Inferior parietal cortex (tissue), 1 donor: Measurements from ENCODE around the gene PSG2.
"Not testable (repeated sequence)": the region's sequence is repeated elsewhere in the genome, so short reads cannot be mapped to it uniquely, and the experiment has no call there.

Experiments used
- DNase-seq: peaks from one replicate; pipeline ENCODE4 v3.0.0-alpha.2; 2016; ENCODE audit errors: extremely low spot score

The PSG2 gene

DNA sequence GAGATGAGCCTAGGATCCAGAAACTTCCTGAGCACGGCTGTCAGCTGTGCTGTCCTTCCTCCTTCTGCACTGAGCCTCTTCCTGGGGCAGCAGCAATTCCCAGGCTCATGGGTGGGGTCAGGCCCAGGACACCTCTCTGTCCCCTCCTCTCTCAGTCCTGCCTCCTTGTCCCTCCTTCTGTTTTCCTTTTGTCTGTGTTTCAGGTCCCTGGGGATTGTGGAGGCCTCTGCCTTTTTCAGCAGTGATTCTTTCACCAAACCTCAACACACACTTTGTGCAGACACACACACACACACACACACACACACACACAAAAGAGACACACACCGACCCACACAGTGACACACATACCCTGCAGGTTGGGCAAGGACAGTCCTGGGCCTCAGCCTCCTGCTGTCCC, at the start of gene PSG2:
PSG2 (minus strand) TSS at position 101 of the 400 bp plus-strand sequence. CDS start 132 bp downstream, outside the sequence.
- not testable (repeated sequence) for DNase-seq

- DNase-seq, result not testable (repeated sequence)
Observed at GRCh38 chr19:43131281-43131842, 48.9 kb upstream of the PSG2 start.

GRCh38 chr19:43129197-43129596, 46.7 kb upstream of the PSG2 start:
- DNase-seq, result not testable (repeated sequence)

DNA sequence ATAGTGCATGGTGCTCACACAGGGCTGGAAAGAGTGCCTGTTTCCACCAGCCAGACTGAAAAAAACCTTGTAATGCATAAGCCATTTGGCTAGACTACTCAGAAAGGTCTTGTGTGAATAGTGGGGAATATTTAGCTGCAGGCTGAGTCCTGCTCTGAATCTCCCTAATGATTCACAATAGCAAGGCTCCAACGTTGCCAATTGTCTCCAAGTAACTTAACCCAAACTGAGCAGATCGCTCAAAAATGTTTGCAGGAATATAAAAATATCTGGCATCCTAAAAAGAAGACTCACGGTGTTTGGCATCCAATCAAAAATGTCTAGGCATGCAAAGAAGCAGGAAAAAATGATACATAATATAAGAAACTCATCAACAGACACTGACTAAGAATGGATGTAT, 44.8 kb upstream of the PSG2 start:
- peak; percentile 18 for DNase-seq

GRCh38 chr19:43126720-43127119, 44.2 kb upstream of the PSG2 start:
- DNase-seq, result no peak

DNA sequence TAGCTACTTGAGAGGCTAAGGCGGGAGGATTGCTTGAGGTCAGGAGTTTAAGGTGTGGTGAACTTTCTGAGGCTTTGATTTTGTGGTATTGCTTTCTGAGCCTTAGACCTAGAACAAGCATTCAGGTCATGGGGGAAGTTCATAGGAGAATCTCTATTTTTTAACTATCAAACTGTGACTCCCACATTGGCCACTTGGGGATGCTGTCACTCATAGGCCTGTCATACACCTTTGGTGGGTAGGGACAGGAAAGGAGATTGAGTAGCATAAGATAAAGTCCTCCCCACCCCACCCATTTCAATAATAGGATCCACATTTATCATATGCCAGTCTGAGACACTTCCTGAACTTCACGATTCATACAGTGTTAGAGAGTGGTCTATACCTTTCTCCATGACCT, 41.9 kb upstream of the PSG2 start:
- no peak for DNase-seq

DNA sequence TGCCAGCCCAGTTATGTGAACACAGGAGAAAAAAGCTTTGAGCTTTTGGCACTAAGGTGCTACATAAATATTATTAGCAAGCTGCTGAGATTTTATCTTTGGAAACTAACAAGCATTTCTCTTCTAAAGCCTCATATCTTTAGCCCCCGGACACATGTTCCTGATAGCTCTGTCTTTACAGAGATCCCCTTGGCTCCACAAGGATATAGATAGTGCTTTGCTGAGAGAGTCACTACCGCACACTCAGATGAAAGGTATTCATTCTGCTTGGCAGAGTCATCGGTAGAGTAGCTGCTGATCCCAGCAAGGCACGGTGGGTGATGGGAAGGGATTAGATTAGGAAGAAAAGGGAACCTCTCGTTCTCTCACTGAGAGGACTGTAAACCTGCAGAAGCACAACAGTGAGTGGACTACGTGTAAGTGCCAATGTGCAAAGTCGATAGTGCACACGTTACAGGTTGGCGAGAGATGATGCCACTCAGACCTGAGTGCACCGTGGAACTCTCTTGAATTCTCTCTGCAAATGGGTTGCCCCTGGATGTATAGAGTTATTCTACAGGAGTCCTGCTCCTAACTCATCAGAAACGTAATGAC, 38.0 kb upstream of the PSG2 start:
- DNase-seq, result not testable (repeated sequence)

- not testable (repeated sequence) for DNase-seq
Observed at GRCh38 chr19:43119526-43119925, 37.0 kb upstream of the PSG2 start.

DNA sequence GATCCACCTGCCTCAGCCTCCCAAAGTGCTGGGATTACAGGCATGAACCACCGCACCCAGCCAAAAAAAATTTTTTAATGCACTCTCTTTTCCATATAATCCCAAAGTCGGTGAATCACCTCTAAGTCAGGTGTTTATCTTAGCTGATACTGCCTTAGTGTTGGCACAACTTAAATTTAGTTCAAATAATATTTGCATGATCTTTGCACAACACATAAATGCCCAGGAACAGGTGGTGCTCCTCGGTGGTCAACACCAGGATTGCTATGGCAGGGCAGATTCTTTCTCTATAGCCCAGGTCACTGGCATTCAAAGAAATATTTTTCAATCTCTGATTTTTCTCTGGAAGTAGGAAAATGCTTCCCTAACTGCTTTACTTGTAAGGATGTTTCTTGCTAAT, 33.9 kb upstream of the PSG2 start:
- DNase-seq, result not testable (repeated sequence)

GRCh38 chr19:43115548-43115947, 33.0 kb upstream of the PSG2 start:
- DNase-seq, result not testable (repeated sequence)

DNA sequence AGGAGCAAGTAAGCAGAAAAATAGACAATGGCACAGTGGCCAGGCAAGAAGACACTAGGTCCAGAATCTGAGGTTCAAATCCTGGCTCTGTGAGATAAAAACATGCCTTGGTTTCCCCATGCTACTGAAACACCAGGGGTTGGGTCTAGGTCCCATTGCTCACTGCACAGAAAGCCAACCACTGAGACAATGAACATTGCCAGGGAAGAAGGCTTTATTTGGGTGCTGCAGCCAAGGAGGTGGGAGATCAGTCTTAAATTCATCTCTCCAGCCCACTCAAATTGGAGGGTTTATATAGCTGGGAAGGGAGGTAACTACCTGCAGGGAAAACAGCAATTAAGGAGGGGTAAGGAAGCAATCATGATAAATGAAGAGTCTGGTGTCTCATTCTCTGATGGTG, 32.6 kb upstream of the PSG2 start:
- DNase-seq, result not testable (repeated sequence)

- DNase-seq, result not testable (repeated sequence)
Observed at GRCh38 chr19:43114626-43115025, 32.1 kb upstream of the PSG2 start.

- not testable (repeated sequence) for DNase-seq
Observed at GRCh38 chr19:43107401-43107800, 24.9 kb upstream of the PSG2 start.

- DNase-seq, result no peak
Observed at GRCh38 chr19:43105496-43105895, 23.0 kb upstream of the PSG2 start.

DNA sequence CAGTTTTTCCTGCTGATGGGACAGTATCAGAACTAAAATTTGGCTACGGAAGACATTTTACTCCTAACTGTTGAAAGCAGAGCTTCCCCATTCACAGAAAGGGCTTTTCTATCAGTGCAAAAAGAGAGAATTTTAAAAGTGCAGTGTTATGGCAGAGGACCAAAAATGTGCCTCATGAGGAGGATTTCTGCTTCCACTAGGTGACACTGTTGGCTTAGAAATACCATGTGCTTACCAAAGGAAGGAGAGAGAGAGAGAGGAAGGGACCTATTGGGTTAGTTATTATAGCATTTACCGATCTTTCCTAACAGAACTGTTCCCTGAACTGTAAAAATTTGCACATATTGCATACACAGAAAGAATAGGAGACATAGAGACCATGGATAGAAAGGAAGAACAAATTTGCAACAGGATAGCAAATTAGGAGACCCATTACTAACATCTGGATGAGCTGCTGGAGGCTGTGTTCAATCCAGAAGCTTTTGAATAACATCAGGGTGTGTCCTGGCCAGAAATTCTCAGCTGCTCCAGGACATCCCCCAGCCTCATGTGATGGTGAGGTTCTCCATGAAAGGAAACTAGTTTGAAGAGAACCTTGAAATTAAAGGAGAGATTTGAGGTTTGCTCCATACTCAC, 21.8 kb upstream of the PSG2 start:
- not testable (repeated sequence) for DNase-seq

GRCh38 chr19:43101950-43102349, 19.4 kb upstream of the PSG2 start:
- DNase-seq, result no peak

- DNase-seq, result not testable (repeated sequence)
Observed at GRCh38 chr19:43098416-43098815, 15.9 kb upstream of the PSG2 start.

DNA sequence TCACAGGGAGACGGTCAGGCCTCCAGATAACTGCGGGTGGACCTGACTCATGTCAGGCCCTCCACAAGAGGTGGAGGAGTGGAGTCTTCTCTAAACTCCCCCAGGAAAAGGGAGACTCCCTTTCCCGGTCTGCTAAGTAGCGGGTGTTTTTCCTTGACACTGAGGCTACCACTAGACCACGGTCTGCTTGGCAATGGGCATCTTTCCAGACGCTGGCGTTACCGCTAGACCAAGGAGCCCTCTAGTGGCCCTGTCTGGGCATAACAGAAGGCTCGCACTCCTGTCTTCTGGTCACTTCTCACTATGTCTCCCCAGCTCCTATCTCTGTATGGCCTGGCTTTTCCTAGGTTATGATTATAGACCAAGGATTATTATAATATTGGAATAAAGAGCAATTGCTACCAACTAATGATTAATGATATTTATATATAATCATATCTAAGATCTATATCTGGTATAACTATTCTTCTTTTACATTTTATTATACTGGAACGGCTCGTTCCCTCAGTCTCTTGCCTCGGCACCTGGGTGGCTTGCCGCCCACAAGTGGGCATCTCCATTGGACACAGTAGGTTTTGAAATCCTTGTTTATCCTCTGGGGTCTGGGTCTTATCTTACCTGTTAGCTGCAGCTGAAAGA, 5.3 kb upstream of the PSG2 start:
- DNase-seq, result peak; percentile 8

GRCh38 chr19:43085796-43086530, 3.5 kb upstream of the PSG2 start:
- DNase-seq, result not testable (repeated sequence)

DNA sequence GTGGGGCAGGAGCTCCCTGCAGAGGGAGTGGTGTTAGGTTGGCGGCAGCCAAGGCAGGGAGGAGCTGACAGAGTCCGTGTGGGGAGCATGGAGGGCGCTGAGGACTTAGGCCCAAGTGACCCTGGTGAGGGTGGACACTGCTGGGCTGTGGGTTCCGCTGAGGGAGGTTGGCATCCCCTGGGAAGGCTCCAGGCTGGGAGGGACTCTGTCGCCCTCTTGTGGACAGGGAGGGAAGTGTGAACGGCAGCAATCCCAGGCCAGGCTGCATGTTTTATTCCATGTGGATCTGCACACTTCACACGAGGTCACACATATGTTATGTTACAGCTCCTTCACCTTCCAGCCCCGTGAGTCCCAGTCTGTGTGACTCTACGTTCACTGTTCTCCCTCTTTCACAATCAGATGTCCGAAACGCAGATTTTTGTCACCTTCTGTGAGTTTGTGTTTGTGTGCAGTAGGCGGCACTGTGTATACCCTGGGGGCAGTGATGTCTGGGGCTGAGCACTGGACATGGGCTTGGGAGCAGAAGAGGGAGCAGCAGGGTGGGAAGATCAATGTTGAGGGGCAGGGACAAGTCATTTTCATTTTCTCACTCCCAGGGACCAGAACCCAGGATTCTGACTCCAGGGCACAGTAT, 1.8 kb upstream of the PSG2 start:
- not testable (repeated sequence) for DNase-seq

DNA sequence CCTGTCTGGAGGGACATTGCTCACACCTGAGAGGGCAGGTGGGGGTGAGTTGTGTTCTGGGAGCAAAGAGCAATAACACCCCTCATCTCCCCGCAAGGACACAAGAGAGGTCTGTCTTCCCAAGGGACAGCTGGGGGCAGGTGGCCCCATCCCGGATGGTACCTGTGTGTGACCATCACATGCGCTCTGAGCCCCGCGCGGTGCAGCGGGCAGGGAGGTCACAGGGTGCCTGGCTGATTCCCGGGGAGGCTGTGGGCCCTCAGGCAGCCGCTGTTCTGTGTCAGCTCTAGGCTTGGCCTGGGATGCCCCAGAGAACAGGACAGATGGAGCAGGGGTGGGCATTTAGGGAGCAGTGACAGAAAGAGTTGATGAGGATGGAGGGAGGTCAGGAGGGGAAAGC, 1.2 kb upstream of the PSG2 start:
- DNase-seq, result not testable (repeated sequence)

DNA sequence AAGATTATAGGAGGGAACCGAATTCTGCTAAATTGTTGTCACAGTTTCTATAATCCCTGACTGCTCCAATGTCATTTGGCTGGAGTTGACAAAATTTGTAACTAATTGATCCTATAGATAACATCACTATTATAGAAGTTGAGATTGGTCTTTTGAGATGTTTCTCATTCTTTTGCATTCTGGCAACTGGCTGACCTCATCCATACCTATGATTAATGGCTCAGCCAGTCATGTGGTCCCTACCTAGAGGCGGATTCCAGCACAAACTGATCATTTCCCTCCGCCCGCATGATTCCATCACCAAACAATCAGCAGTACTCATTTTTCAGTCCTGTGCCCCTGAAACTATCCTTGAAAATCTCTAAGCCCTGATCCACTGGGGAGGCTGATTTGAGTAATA, 4.2 kb downstream of the PSG2 start:
- DNase-seq, result no peak
